ENCODE results near the gene BUD31. TPM values are rescaled to one million over a fixed set of nuclear protein-coding genes. Genes with fewer than 3 reads are reported as not detected.

BUD31 gene
- total and polyA plus RNA-seq, 2 of the 4 experiments (the other 2 are of a cell fraction): 72.6 to 97.2 TPM

DNA sequence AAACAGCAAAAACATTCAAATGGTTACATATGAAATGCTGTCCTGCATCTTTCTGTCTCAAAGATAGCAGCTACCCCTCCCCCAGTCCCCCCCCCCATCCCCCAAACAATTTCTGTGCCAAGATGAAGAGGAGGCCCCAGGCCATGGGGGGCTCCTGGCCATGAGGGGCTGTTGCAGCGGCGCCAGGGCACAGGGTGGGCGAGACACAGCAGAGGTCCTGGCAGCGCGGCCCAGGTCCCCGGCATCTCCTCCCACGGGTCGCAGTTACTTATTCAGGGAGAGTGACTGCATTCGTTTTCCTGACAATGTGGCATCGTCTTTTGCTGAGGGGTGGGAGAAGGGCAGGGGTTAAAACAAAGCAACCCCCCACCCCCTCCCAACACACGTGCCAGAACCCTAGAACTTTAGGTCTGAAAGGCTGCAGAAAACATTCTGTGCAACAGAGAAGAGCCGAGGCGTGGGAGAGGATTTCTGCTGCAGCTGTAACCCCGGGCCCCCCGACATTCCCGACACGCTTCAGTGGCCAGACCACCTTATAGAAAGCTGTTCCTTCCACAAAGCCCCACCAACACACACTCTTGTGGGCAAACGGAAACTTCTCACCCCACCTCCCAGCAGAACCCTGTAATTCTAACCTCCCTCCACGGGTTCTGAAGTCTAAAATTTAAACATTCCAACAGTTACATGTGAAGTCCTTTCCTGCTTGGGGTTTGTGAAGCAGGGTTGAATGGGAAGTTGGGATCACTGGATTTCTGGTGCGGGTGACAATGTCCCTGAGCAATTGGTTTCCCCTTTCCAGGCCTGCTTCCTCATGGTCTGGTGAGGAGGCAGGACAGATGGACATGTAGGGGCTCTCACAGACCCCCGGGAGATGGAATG lies 12.1 kb upstream of the BUD31 start:
- Histone ChIP-seq H3K9me3 (ENCODE audit: control insufficient read depth, insufficient read depth, low read length) (no peaks in the 10 kb centered on the region), H3K4me2 (ENCODE audit: low read depth, low read length) (no peak overlapping the region), H2BK20ac (ENCODE audit: low read depth, low read length) (no peak overlapping the region), H2BK5ac (ENCODE audit: low read depth, low read length, poor library complexity, severe bottlenecking) (no peak overlapping the region), H3K4ac (ENCODE audit: low read depth, low read length) (no peak overlapping the region), H3K36me3 (ENCODE audit: control insufficient read depth, insufficient read depth, low read length) (peaks cover 75% of the 10 kb centered on the region), H3K4me1 (ENCODE audit: control insufficient read depth, insufficient read depth, low read length) (peaks cover 9% of the 10 kb centered on the region), H3K27ac (ENCODE audit: insufficient read depth, low read length) (no peak overlapping the region), H3K23ac (ENCODE audit: low read depth, low read length) (no peak overlapping the region), H2AFZ (replicated peaks; ENCODE audit: low read length, poor library complexity) (no peak overlapping the region), H3K9me1 (ENCODE audit: insufficient read depth, low read length) (peaks cover 3% of the 10 kb centered on the region), H3K56ac (ENCODE audit: extremely low read depth, insufficient read depth, low read length) (no peak overlapping the region), H2BK120ac (ENCODE audit: low read depth, low read length) (no peak overlapping the region), H3K9ac (ENCODE audit: low read depth, low read length) (no peak overlapping the region), H3K4me3 (ENCODE audit: insufficient read depth, low read depth, low read length) (no peak overlapping the region), H3K14ac (replicated peaks; ENCODE audit: low read depth, low read length) (no peak overlapping the region), H4K20me1 (ENCODE audit: insufficient read depth, low read length) (peaks cover 70% of the 10 kb centered on the region), H4K8ac (ENCODE audit: low read depth in 2 of 2, low read length in 2 of 2) (no peak overlapping the region), H2AK5ac (ENCODE audit: low read depth, low read length) (no peak overlapping the region), H3K27me3 (ENCODE audit: control insufficient read depth, insufficient read depth, low read length) (no peaks in the 10 kb centered on the region), H2AK9ac (replicated peaks; ENCODE audit: low read depth, low read length, poor library complexity) (no peak overlapping the region), H2BK15ac (ENCODE audit: low read depth, low read length) (no peak overlapping the region), H4K5ac (ENCODE audit: low read depth, low read length) (no peak overlapping the region), H3K79me1 (ENCODE audit: low read depth in 1 of 2, low read length in 2 of 2) (peaks cover 11 to 60% of the 10 kb centered on the region in 2 experiments; a peak in 3 of 4 replicates), H3K18ac (ENCODE audit: low read depth, low read length) (no peak overlapping the region), H4K91ac (ENCODE audit: insufficient read depth, low read depth, low read length) (no peak overlapping the region)
- TF ChIP-seq MAZ (IDR thresholded peaks at IDR 0.05; ENCODE audit: borderline replicate concordance, low read depth, low read length) (no peak), CHD1 (IDR thresholded peaks at IDR 0.05; ENCODE audit: low read depth, low read length) (no peak), POLR2A (IDR thresholded peaks at IDR 0.05; ENCODE audit: low read depth, low read length) (no peak), RFX5 (IDR thresholded peaks at IDR 0.05; ENCODE audit: low read depth, low read length) (no peak), NFE2L2 (IDR thresholded peaks at IDR 0.05; ENCODE audit: low read depth, low read length) (no peak), MXI1 (IDR thresholded peaks at IDR 0.05; ENCODE audit: borderline replicate concordance, low read depth, low read length) (no peak), SMC3 (IDR thresholded peaks at IDR 0.05; ENCODE audit: low read depth, low read length) (no peak)
- TF ChIP-seq, protein P1, sequence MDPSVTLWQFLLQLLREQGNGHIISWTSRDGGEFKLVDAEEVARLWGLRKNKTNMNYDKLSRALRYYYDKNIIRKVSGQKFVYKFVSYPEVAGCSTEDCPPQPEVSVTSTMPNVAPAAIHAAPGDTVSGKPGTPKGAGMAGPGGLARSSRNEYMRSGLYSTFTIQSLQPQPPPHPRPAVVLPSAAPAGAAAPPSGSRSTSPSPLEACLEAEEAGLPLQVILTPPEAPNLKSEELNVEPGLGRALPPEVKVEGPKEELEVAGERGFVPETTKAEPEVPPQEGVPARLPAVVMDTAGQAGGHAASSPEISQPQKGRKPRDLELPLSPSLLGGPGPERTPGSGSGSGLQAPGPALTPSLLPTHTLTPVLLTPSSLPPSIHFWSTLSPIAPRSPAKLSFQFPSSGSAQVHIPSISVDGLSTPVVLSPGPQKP (IDR thresholded peaks at IDR 0.05; ENCODE audit: borderline replicate concordance, low read depth, low read length): no peak
- in situ Hi-C loops (cut with MboI; ENCODE audit: low sequenced_read_pairs): no loop called here
- intact Hi-C loops (cut with micrococcal nuclease): no loop called here
- no peak for DNase-seq
- 100% methylated on average over 4 of the region's 21 CpGs; no CpG with 5 or more reads in 1 of the 2 experiments for WGBS, 2 experiments (ENCODE audit: extremely low coverage in 2 of 2, insufficient read length in 1 of 2)
- ChIA-PET POLR2A (ENCODE audit: unreplicated experiment) (no interaction called here), CTCF (interaction anchor here (0.6 kb wide), 1 partner anchor 13 kb away, joined by 4 read pairs; no protein-coding TSS in a partner anchor)
- ATAC-seq (ENCODE audit: low read depth): no peak
- dilution Hi-C loops (cut with HindIII; ENCODE audit: low sequenced_read_pairs, unreplicated experiment): no loop called here
- BruUV-seq (replicated peaks): no TSS peak

Data from IMR-90 (cell line).